ENCODE measurements around the gene RAMACL. TPM values are rescaled to one million over a fixed set of nuclear protein-coding genes. Genes with fewer than 3 reads are reported as not detected.

Gene RAMACL
- total and polyA plus RNA-seq, 10 donors, result 0.23 to 6.9 (median 2.9) TPM

- no peaks in the 10 kb centered on the region for H3K9me3 ChIP-seq
- intact Hi-C loops (cut with DNase I; ENCODE audit: low total_unique reads), result no loop called here
- H3K27me3 ChIP-seq (replicated peaks in 1 of 7), result no peaks in the 10 kb centered on the region
- no peak for DNase-seq
- H3K36me3 ChIP-seq, result peaks cover 0 to 39% (median 0%) of the 10 kb centered on the region in 6 donors
- peaks cover 0 to 44% (median 5%) of the 10 kb centered on the region in 6 donors for H3K4me1 ChIP-seq
- H3K4me3 ChIP-seq, result no peak overlapping the region
- 69 to 89% (median 73%) methylated on average over 12 of the region's 12 CpGs for WGBS, 5 donors
- TF ChIP-seq POLR2AphosphoS5 (IDR thresholded peaks at IDR 0.05) (no peak), POLR2A (IDR thresholded peaks at IDR 0.05) (no peak)
- TF ChIP-seq, protein P1, sequence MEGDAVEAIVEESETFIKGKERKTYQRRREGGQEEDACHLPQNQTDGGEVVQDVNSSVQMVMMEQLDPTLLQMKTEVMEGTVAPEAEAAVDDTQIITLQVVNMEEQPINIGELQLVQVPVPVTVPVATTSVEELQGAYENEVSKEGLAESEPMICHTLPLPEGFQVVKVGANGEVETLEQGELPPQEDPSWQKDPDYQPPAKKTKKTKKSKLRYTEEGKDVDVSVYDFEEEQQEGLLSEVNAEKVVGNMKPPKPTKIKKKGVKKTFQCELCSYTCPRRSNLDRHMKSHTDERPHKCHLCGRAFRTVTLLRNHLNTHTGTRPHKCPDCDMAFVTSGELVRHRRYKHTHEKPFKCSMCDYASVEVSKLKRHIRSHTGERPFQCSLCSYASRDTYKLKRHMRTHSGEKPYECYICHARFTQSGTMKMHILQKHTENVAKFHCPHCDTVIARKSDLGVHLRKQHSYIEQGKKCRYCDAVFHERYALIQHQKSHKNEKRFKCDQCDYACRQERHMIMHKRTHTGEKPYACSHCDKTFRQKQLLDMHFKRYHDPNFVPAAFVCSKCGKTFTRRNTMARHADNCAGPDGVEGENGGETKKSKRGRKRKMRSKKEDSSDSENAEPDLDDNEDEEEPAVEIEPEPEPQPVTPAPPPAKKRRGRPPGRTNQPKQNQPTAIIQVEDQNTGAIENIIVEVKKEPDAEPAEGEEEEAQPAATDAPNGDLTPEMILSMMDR (IDR thresholded peaks at IDR 0.05 in 8 of 11, conservative IDR thresholded peaks at IDR 0.05 in 3 of 11), result no peak
- peak overlapping the region in 7 of 8 donors; percentile 8 to 75 (median 52) for H3K27ac ChIP-seq
These were observed 27.7 kb upstream of the RAMACL start for GRCh38 chr6:166614171-166614583.

- H3K27me3 ChIP-seq (replicated peaks in 1 of 7), result no peaks in the 10 kb centered on the region
- WGBS, 5 donors, result 84 to 90% (median 88%) methylated on average over 7 of the region's 7 CpGs
- no peak overlapping the region for H3K4me3 ChIP-seq
- no peaks in the 10 kb centered on the region for H3K9me3 ChIP-seq
- DNase-seq, result no peak
- H3K4me1 ChIP-seq, result peaks cover 0 to 44% (median 5%) of the 10 kb centered on the region in 6 donors
- H3K27ac ChIP-seq, result peak overlapping the region in 6 of 8 donors; percentile 9 to 75 (median 55)
- intact Hi-C loops (cut with DNase I; ENCODE audit: low total_unique reads), result no loop called here
- H3K36me3 ChIP-seq, result peaks cover 0 to 28% (median 0%) of the 10 kb centered on the region in 6 donors
- TF ChIP-seq POLR2AphosphoS5 (IDR thresholded peaks at IDR 0.05) (no peak), POLR2A (IDR thresholded peaks at IDR 0.05) (no peak)
- TF ChIP-seq, protein P1 (IDR thresholded peaks at IDR 0.05 in 8 of 11, conservative IDR thresholded peaks at IDR 0.05 in 3 of 11), result no peak
These were observed 26.5 kb upstream of the RAMACL start for GRCh38 chr6:166613027-166613426.

DNA sequence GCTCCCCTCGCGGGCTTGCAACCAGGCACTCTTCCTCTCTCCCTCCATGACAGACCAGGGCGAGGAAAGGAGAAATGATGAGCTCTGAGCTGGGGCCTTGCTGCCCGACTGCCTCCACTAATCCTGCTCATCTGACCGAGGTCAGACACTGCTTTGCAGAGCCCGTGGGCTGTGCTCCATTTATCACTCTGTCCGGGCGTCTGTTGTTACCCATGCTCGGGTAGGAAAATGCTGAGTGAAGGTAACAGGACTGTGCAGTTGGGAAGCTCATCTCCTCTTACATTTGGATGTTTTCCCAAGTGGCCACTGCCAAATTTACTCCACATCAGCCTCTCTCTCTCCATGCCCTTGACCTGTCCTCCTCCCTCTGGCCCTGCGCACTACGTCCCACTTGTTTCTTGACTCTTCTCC, 26.0 kb upstream of the RAMACL start:
- H3K27me3 ChIP-seq (replicated peaks in 1 of 7), result no peaks in the 10 kb centered on the region
- H3K9me3 ChIP-seq, result no peaks in the 10 kb centered on the region
- TF ChIP-seq, protein P1 (IDR thresholded peaks at IDR 0.05 in 8 of 11, conservative IDR thresholded peaks at IDR 0.05 in 3 of 11), result no peak
- TF ChIP-seq POLR2A (IDR thresholded peaks at IDR 0.05), result no peak
- TF ChIP-seq POLR2AphosphoS5 (IDR thresholded peaks at IDR 0.05), result no peak
- WGBS, 5 donors, result 72 to 83% (median 78%) methylated on average over 11 of the region's 11 CpGs
- DNase-seq, result no peak
- peaks cover 0 to 44% (median 5%) of the 10 kb centered on the region in 6 donors for H3K4me1 ChIP-seq
- H3K36me3 ChIP-seq, result peaks cover 0 to 22% (median 0%) of the 10 kb centered on the region in 6 donors
- intact Hi-C loops (cut with DNase I; ENCODE audit: low total_unique reads), result no loop called here
- no peak overlapping the region for H3K4me3 ChIP-seq
- H3K27ac ChIP-seq, result peak overlapping the region in 5 of 8 donors; percentile 9 to 75 (median 58)

DNA sequence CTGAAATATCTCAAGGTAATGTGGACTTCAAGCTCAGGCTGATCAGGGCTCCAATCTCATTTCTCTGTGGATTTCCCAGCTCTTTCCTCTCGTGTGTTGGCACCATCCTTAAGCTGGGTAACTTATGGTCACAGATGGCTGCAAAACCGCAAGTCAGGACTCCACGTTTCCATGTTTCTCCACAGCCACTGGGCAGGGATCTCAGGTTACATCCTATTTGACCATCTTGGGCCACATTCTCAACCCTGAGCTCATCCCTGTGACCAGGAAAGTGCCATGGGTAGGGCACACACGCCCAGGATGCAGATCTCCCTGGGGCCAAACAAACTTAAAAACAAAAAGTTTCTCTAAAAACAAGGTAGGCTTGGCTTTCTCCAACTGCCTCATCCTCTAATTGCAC, 25.2 kb upstream of the RAMACL start:
- TF ChIP-seq, protein P1 (IDR thresholded peaks at IDR 0.05 in 8 of 11, conservative IDR thresholded peaks at IDR 0.05 in 3 of 11), result no peak
- TF ChIP-seq POLR2A (IDR thresholded peaks at IDR 0.05) (no peak), POLR2AphosphoS5 (IDR thresholded peaks at IDR 0.05) (no peak)
- no peak overlapping the region for H3K4me3 ChIP-seq
- H3K36me3 ChIP-seq, result peaks cover 0 to 20% (median 0%) of the 10 kb centered on the region in 6 donors
- H3K9me3 ChIP-seq, result no peaks in the 10 kb centered on the region
- intact Hi-C loops (cut with DNase I; ENCODE audit: low total_unique reads), result no loop called here
- peak overlapping the region in 1 of 8 donors; percentile 39 for H3K27ac ChIP-seq
- no peaks in the 10 kb centered on the region for H3K27me3 ChIP-seq (replicated peaks in 1 of 7)
- DNase-seq, result no peak
- peaks cover 0 to 44% (median 5%) of the 10 kb centered on the region in 6 donors for H3K4me1 ChIP-seq
- WGBS, 5 donors, result 80 to 93% (median 88%) methylated on average over 4 of the region's 4 CpGs
